ENCODE measurements around the gene SYNJ1.
"Not testable (repeated sequence)": the region's sequence is repeated elsewhere in the genome, so short reads cannot be mapped to it uniquely, and the experiment has no call there.

SYNJ1 gene

GRCh38 chr21:32666258-32666657 is 61.6 kb downstream of the SYNJ1 start:
- Histone ChIP-seq H3K27me3 (ENCODE audit: insufficient read depth, poor library complexity, severe bottlenecking) (no peaks in the 10 kb centered on the region), H3K36me3 (ENCODE audit: low read depth) (peaks cover 38% of the 10 kb centered on the region), H3K9me3 (ENCODE audit: severe bottlenecking) (peaks cover 7% of the 10 kb centered on the region), H3K4me1 (ENCODE audit: insufficient read depth, poor library complexity, severe bottlenecking) (no peaks in the 10 kb centered on the region), H3K4me3 (ENCODE audit: severe bottlenecking) (no peak overlapping the region), H3K27ac (ENCODE audit: poor library complexity, severe bottlenecking) (no peak overlapping the region)
- ATAC-seq (ENCODE audit: low read depth) (no peak), DNase-seq (ENCODE audit: low spot score) (no peak)
- TF ChIP-seq, protein P1, sequence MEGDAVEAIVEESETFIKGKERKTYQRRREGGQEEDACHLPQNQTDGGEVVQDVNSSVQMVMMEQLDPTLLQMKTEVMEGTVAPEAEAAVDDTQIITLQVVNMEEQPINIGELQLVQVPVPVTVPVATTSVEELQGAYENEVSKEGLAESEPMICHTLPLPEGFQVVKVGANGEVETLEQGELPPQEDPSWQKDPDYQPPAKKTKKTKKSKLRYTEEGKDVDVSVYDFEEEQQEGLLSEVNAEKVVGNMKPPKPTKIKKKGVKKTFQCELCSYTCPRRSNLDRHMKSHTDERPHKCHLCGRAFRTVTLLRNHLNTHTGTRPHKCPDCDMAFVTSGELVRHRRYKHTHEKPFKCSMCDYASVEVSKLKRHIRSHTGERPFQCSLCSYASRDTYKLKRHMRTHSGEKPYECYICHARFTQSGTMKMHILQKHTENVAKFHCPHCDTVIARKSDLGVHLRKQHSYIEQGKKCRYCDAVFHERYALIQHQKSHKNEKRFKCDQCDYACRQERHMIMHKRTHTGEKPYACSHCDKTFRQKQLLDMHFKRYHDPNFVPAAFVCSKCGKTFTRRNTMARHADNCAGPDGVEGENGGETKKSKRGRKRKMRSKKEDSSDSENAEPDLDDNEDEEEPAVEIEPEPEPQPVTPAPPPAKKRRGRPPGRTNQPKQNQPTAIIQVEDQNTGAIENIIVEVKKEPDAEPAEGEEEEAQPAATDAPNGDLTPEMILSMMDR (IDR thresholded peaks at IDR 0.05; ENCODE audit: poor library complexity, severe bottlenecking): no peak

DNA sequence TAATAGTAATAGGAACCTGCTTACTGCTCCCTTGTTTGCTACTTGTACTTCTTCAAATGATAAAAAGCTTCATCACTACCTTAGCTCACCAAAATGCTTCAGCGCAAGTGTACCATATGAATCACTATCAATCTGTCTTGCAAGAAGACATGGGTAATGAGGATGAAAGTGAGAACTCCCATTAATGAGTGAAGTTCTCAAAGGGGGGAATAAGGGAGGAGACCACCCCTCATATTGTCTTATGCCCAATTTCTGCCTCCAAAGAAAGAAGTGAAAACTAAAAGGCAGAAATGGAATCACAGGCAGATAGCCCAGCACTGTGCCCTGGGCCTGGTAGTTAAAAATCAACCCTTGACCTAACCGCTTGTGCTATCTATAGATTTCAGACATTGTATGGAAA is 63.7 kb downstream of the SYNJ1 start:
- H3K9me3 ChIP-seq (ENCODE audit: severe bottlenecking); H3K27me3 ChIP-seq (ENCODE audit: insufficient read depth, poor library complexity, severe bottlenecking); H3K4me3 ChIP-seq (ENCODE audit: severe bottlenecking); H3K4me1 ChIP-seq (ENCODE audit: insufficient read depth, poor library complexity, severe bottlenecking); H3K27ac ChIP-seq (ENCODE audit: poor library complexity, severe bottlenecking); ATAC-seq (ENCODE audit: low read depth); DNase-seq (ENCODE audit: low spot score): not testable (repeated sequence)
- H3K36me3 ChIP-seq (ENCODE audit: low read depth): peaks cover 33% of the 10 kb centered on the region

DNA sequence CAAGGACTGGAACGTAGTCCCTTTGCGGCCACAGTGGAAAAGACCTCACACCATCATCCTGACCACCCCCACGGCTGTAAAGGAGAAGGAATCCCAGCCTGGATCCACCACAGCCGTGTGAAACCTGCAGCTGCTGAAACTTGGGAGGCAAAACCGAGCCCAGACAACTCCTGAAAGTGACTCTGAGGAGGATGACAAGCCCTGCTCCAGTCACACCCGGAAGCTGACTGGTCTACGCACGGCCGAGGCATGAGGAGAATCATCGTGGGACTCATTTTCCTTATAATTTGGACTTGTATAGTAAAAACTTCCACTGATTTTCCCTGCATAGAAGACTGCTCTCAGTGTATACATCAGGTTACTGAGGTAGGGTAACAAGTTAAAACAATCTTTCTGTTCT is 65.8 kb downstream of the SYNJ1 start:
- not testable (repeated sequence) for H3K27ac ChIP-seq (ENCODE audit: poor library complexity, severe bottlenecking); H3K4me1 ChIP-seq (ENCODE audit: insufficient read depth, poor library complexity, severe bottlenecking); ATAC-seq (ENCODE audit: low read depth); H3K27me3 ChIP-seq (ENCODE audit: insufficient read depth, poor library complexity, severe bottlenecking); DNase-seq (ENCODE audit: low spot score); H3K9me3 ChIP-seq (ENCODE audit: severe bottlenecking); H3K4me3 ChIP-seq (ENCODE audit: severe bottlenecking)
- H3K36me3 ChIP-seq (ENCODE audit: low read depth): peaks cover 36% of the 10 kb centered on the region

- H3K4me1 ChIP-seq (ENCODE audit: insufficient read depth, poor library complexity, severe bottlenecking); H3K4me3 ChIP-seq (ENCODE audit: severe bottlenecking); ATAC-seq (ENCODE audit: low read depth); H3K27ac ChIP-seq (ENCODE audit: poor library complexity, severe bottlenecking); H3K9me3 ChIP-seq (ENCODE audit: severe bottlenecking); H3K27me3 ChIP-seq (ENCODE audit: insufficient read depth, poor library complexity, severe bottlenecking); DNase-seq (ENCODE audit: low spot score): not testable (repeated sequence)
- H3K36me3 ChIP-seq (ENCODE audit: low read depth): peaks cover 32% of the 10 kb centered on the region
Measured at GRCh38 chr21:32661026-32661782, 66.6 kb downstream of the SYNJ1 start.

DNA sequence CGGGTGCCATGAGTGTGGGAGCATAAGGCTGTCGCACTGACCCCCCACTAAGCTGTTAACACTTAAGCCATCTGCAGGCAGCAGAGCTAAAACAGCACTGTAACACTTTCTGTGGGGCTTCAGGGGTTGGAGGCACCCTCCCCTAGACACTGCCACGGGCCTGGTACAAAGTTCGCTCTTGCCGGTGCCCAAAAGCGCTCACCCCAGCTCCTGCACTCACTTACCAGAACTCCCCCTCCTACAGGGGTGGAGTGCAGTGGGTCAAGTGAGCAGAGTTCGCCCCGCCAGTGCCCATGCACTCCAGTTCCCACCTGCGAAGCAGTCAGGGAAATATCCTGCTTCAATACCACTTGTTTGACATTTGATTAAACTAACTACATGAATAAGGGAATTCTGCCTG is 69.3 kb downstream of the SYNJ1 start:
- Histone ChIP-seq H3K9me3 (ENCODE audit: severe bottlenecking) (no peaks in the 10 kb centered on the region), H3K4me3 (ENCODE audit: severe bottlenecking) (no peak overlapping the region), H3K36me3 (ENCODE audit: low read depth) (peaks cover 6% of the 10 kb centered on the region), H3K27me3 (ENCODE audit: insufficient read depth, poor library complexity, severe bottlenecking) (no peaks in the 10 kb centered on the region), H3K4me1 (ENCODE audit: insufficient read depth, poor library complexity, severe bottlenecking) (no peaks in the 10 kb centered on the region), H3K27ac (ENCODE audit: poor library complexity, severe bottlenecking) (no peak overlapping the region)
- TF ChIP-seq, protein P1 (IDR thresholded peaks at IDR 0.05; ENCODE audit: poor library complexity, severe bottlenecking): no peak
- no peak for DNase-seq (ENCODE audit: low spot score)
- ATAC-seq (ENCODE audit: low read depth): no peak

- TF ChIP-seq, protein P1 (IDR thresholded peaks at IDR 0.05; ENCODE audit: poor library complexity, severe bottlenecking): peak; percentile 55
Measured at GRCh38 chr21:32653326-32653901, 74.4 kb downstream of the SYNJ1 start.

More at GRCh38 chr21:32653326-32653901, 74.4 kb downstream of the SYNJ1 start:
- Histone ChIP-seq H3K9me3 (ENCODE audit: severe bottlenecking) (no peaks in the 10 kb centered on the region), H3K36me3 (ENCODE audit: low read depth) (peaks cover 6% of the 10 kb centered on the region), H3K4me1 (ENCODE audit: insufficient read depth, poor library complexity, severe bottlenecking) (no peaks in the 10 kb centered on the region), H3K27me3 (ENCODE audit: insufficient read depth, poor library complexity, severe bottlenecking) (no peaks in the 10 kb centered on the region), H3K4me3 (ENCODE audit: severe bottlenecking) (no peak overlapping the region), H3K27ac (ENCODE audit: poor library complexity, severe bottlenecking) (no peak overlapping the region)
- DNase-seq (ENCODE audit: low spot score) (no peak), ATAC-seq (ENCODE audit: low read depth) (peak; percentile 50; the same call in 1 of the 3 replicates)

Measured in RWPE2 (cell line).